ENCODE results near the gene CHRD. TPM values are rescaled to one million over a fixed set of nuclear protein-coding genes. Genes with fewer than 3 reads are reported as not detected.

The CHRD gene
- polyA plus RNA-seq, 1 of the 3 experiments (the other 2 are of a cell fraction) = 0.95 TPM

GRCh38 chr3:184357248-184358123 lies 22.4 kb upstream of the CHRD start:
- H3K9ac ChIP-seq = no peak overlapping the region
- H3K4me1 ChIP-seq (ENCODE audit: control insufficient read depth in 1 of 2, insufficient read depth in 2 of 2, low read depth in 1 of 2, low read length in 1 of 2) = peaks cover 4 to 15% of the 10 kb centered on the region in 2 experiments; a peak in 2 of 4 replicates
- no peak overlapping the region for H3K27ac ChIP-seq (ENCODE audit: low read depth in 2 of 2, low read length in 1 of 2)
- DNase-seq = no peak
- peaks cover 0 to 31% of the 10 kb centered on the region in 2 experiments for H3K36me3 ChIP-seq (replicated peaks in 1 of 2; ENCODE audit: control insufficient read depth in 1 of 2, insufficient read depth in 2 of 2, low read length in 1 of 2)
- H3K79me2 ChIP-seq (ENCODE audit: insufficient read depth) = peaks cover 16% of the 10 kb centered on the region; the same call in 1 of the 2 replicates
- TF ChIP-seq TAF1 (IDR thresholded peaks at IDR 0.05; ENCODE audit: borderline replicate concordance, low read depth, low read length) (no peak), MAX (IDR thresholded peaks at IDR 0.05; ENCODE audit: low read depth) (no peak), TCF12 (IDR thresholded peaks at IDR 0.05) (no peak), NFIC (IDR thresholded peaks at IDR 0.05; ENCODE audit: borderline replicate concordance) (no peak), CTCF (IDR thresholded peaks at IDR 0.05) (no peak), MEF2A (IDR thresholded peaks at IDR 0.05; ENCODE audit: borderline replicate concordance, low read depth) (no peak), TEAD4 (IDR thresholded peaks at IDR 0.05; ENCODE audit: borderline replicate concordance, insufficient read depth) (no peak), GABPA (IDR thresholded peaks at IDR 0.05; ENCODE audit: low read depth) (no peak), ZBTB33 (IDR thresholded peaks at IDR 0.05; ENCODE audit: borderline replicate concordance, low read depth) (no peak), ELF1 (IDR thresholded peaks at IDR 0.05) (no peak), YY1 (IDR thresholded peaks at IDR 0.05; ENCODE audit: low read depth) (no peak), SIN3A (IDR thresholded peaks at IDR 0.05; ENCODE audit: borderline replicate concordance, low read depth, low read length) (no peak)
- peaks cover 7% of the 10 kb centered on the region for H3F3A ChIP-seq (replicated peaks; ENCODE audit: insufficient read depth)
- ChIA-PET CTCF (interaction anchor here (5.3 kb wide), 1 partner anchor 18 kb away, joined by 63 read pairs; the partner anchor contains the start of gene FAM131A), POLR2A (interaction anchor here (0.6 kb wide), 1 partner anchor 11 kb away, joined by 3 read pairs; no protein-coding TSS in a partner anchor)
- WGBS (ENCODE audit: low lambda C conversion rate) = 96% methylated on average over 8 of the region's 24 CpGs
- H3K4me3 ChIP-seq (ENCODE audit: low read depth in 2 of 2, low read length in 1 of 2) = no peak overlapping the region
- H4K20me1 ChIP-seq (ENCODE audit: insufficient read depth) = no peaks in the 10 kb centered on the region
- H2AFZ ChIP-seq (ENCODE audit: low read depth) = no peak overlapping the region
- no peaks in the 10 kb centered on the region for H3K9me2 ChIP-seq
- H3K4me2 ChIP-seq = no peak overlapping the region
- no peaks in the 10 kb centered on the region for H3K9me3 ChIP-seq
- no peaks in the 10 kb centered on the region for H3K27me3 ChIP-seq (ENCODE audit: insufficient read depth)
